HepG2 (cell line): Measurements from ENCODE around the gene SECTM1. TPM values are rescaled to one million over a fixed set of nuclear protein-coding genes. Genes with fewer than 3 reads are reported as not detected.

Experiments used
- ATF6 ChIP-seq: sonication (generic); formaldehyde crosslinking; conservative IDR thresholded peaks from 2 replicates; pipeline ENCODE4 v1.4.0; 2020; ENCODE audit warnings: missing genetic modification reagents
- HOXA3 ChIP-seq: sonication (generic); formaldehyde crosslinking; IDR thresholded peaks from 2 replicates; pipeline ENCODE4 v1.5.0; 2020; ENCODE audit warnings: missing genetic modification reagents
- PRMT3 ChIP-seq: sonication (generic); formaldehyde crosslinking; IDR thresholded peaks from 2 replicates; pipeline ENCODE4 v1.8.1; 2022; ENCODE audit warnings: low read depth, mild to moderate bottlenecking, moderate library complexity, missing genetic modification reagents, borderline replicate concordance
- SNAPC5 ChIP-seq: sonication (generic); formaldehyde crosslinking; IDR thresholded peaks from 2 replicates; pipeline ENCODE4 v1.8.1; 2023; ENCODE audit warnings: mild to moderate bottlenecking, missing genetic modification reagents, borderline replicate concordance
- SOX13 ChIP-seq, 3 experiments: fragments of 450-650 bp in 1 of 3; sonication (generic) in 1 of 3; formaldehyde crosslinking in 1 of 3; IDR thresholded peaks in 2 of 3; conservative IDR thresholded peaks in 1 of 3; 2 replicates each; pipeline versions ENCODE4 v1.5.0 to v1.6.1; 2016 to 2020; ENCODE audit warnings: antibody characterized with exemption in 1 of 3, mild to moderate bottlenecking in 1 of 3, missing compliant biosample characterization in 1 of 3, missing genetic modification reagents in 1 of 3, moderate library complexity in 1 of 3
- TMF1 ChIP-seq: sonication (generic); formaldehyde crosslinking; IDR thresholded peaks from 2 replicates; pipeline ENCODE4 v1.8.1; 2022; ENCODE audit warnings: low read depth, missing genetic modification reagents
- ZFP62 ChIP-seq: sonication (generic); formaldehyde crosslinking; IDR thresholded peaks from 2 replicates; pipeline ENCODE4 v1.4.0; 2020; ENCODE audit warnings: missing genetic modification reagents
- ZNF318 ChIP-seq: sonication (generic); formaldehyde crosslinking; IDR thresholded peaks from 2 replicates; pipeline ENCODE4 v1.4.0; 2020; ENCODE audit warnings: mild to moderate bottlenecking, missing genetic modification reagents
- ZNF333 ChIP-seq: sonication (generic); formaldehyde crosslinking; IDR thresholded peaks from 2 replicates; pipeline ENCODE4 v1.4.0; 2020; ENCODE audit warnings: mild to moderate bottlenecking, missing genetic modification reagents, borderline replicate concordance
- ZNF367 ChIP-seq: sonication (generic); formaldehyde crosslinking; IDR thresholded peaks from 2 replicates; pipeline ENCODE4 v1.4.0; 2020; ENCODE audit warnings: missing genetic modification reagents, borderline replicate concordance
- ZNF687 ChIP-seq: sonication (generic); formaldehyde crosslinking; IDR thresholded peaks from 2 replicates; pipeline ENCODE4 v1.5.1; 2020; ENCODE audit warnings: mild to moderate bottlenecking, missing genetic modification reagents, moderate library complexity
- ZNF768 ChIP-seq: sonication (generic); formaldehyde crosslinking; IDR thresholded peaks from 2 replicates; pipeline ENCODE4 v1.4.0; 2020; ENCODE audit warnings: missing genetic modification reagents
- polyA plus RNA-seq, 8 experiments: library from polyadenylated mRNA; depleted of rRNA in 3 of 8; stranded (reverse) in 7 of 8; unstranded in 1 of 8; fragments of >200 nt; fragmentation: Illumina TruSeq in 4 of 8; extraction: Trizol in 4 of 8; gene quantifications; 2 replicates each; pipeline versions ENCODE4 v1.2.1 to v1.2.3, GENCODE V29; 2011 to 2016; ENCODE audit warnings: low read depth in 4 of 8, missing spikeins in 1 of 8, mixed read lengths in 1 of 8; ENCODE audit not compliant: insufficient read depth in 1 of 8
- total RNA-seq, 5 experiments: library from RNA; depleted of rRNA; stranded (reverse); fragments of >200 nt; fragmentation: Illumina TruSeq; extraction: Trizol; gene quantifications; 2 replicates each; pipeline ENCODE4 v1.2.3, GENCODE V29; 2016; ENCODE audit warnings: low read depth in 1 of 5

The SECTM1 gene
- total and polyA plus RNA-seq, 2 of the 13 experiments (the other 11 are each of a cell fraction or from before 2014, with no cell fraction given) = 3.5 to 5.3 TPM

GRCh38 chr17:82345151-82345976, 11.8 kb upstream of the SECTM1 start (continued):
- no peak for TF ChIP-seq ZNF367 (CRISPR knock-in tag)
- no peak for TF ChIP-seq PRMT3
- no peak for TF ChIP-seq ZFP62 (CRISPR knock-in tag)
- no peak for TF ChIP-seq TMF1
- no peak for TF ChIP-seq SOX13 (IDR thresholded peaks at IDR 0.05)
- no peak for TF ChIP-seq SOX13 (CRISPR knock-in tag; conservative IDR thresholded peaks at IDR 0.05 in 1 of 2, IDR thresholded peaks at IDR 0.05 in 1 of 2)
- TF ChIP-seq ZNF333 (CRISPR knock-in tag) = peak; percentile 61; the same call in 1 of the 2 replicates
- TF ChIP-seq HOXA3 (CRISPR knock-in tag) = no peak
- TF ChIP-seq ATF6 (CRISPR knock-in tag) = 0 out of 2 replicates have a peak, but pooled peaks have one; percentile 11
- peak; percentile 35; the same call in 1 of the 2 replicates for TF ChIP-seq ZNF768 (CRISPR knock-in tag)
- peak; percentile 74 for TF ChIP-seq ZNF687 (CRISPR knock-in tag)
- TF ChIP-seq SNAPC5 (CRISPR knock-in tag) = no peak
- TF ChIP-seq ZNF318 (CRISPR knock-in tag) = no peak
